ENCODE data around the gene IL20.

IL20 gene

DNA sequence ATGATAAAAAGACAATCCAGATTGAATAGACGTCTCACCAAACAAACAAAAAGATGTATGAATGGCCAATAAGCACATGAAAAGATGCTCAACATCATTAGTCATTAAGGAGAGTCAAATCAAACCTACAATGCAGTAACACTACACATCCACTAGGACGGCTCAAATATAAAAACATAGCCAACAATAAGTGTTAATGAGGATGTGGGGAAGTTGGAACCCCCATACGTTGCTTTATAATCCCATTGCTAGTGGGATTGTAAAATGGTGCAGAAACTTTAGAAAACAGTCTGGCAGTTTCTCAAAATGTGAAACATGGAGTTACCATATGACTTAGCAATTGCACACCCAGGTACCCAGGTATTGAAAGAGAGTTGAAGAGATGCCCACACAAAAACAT lies 17.1 kb downstream of the IL20 start:
- DNase-seq: no peak

DNA sequence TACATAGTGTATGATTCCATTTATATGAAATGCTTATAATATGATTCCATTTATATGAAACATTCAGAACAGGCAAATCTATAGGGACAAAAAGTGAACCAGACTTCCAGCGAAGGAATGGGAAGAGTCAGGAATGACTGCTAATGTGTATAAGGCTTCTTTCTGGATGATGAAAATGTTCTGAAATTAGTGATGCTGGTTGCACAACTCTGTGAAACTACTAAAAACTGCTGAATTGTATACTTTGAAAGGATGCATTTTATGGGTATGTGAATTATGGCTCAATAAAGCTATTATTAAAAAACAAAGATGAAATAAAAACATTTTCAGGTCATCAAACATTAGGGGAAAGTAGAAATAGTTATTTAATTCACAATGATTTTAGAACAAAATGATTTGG lies 17.7 kb downstream of the IL20 start:
- no peak for DNase-seq

DNA sequence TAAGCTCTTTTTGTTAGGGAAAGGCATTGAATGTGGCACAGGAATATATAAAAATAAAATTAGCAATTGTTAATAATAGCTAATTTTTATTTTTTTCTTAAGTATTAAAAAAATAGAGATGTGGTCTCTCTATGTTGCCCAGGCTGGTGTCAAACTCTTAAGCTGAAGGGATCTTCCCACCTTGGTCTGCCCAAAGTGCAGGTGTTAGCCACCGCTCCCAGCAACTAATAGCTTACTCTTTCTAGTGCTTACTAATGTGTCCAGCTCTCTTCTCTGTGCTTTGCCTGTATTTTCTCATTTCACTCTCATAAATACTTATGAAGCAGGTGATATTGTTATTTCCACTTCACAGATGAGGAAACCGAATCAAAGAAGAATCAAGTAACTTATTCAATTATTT lies 18.5 kb downstream of the IL20 start:
- no peak for DNase-seq

DNA sequence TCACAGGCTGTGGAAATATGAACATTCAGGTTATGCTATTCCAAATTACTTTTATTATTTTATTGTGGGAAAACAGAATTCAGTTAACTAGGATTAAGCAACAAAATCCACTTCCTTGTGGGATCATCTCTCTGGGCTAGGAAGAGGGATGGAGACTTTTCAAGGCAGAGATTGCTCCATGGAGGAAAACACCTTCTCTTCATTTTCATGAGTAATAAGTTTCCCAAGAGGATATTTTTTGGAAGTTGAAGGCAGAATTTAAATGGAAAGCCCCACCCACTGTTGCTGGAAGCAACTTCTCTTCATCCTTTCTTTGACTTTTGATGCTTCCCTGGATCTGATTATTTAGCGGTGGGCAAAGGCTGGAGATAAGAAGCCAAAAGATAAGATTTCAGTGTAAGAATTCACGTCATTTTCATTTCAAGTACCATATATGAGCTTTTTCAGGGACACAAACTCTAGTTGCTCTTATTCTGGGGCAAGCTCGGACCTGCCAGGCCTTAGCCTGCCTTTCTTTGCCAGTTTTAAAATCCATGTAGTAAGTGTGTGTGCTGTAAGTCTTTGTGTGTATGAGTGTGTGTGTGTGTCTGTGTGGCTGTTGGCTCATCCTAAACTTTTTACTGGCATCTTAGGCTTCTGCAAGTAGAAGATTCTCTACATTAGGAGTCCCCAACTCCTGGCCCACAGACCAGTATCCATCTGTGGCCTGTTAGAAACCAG lies 20.1 kb downstream of the IL20 start:
- peak; percentile 24 for DNase-seq

DNA sequence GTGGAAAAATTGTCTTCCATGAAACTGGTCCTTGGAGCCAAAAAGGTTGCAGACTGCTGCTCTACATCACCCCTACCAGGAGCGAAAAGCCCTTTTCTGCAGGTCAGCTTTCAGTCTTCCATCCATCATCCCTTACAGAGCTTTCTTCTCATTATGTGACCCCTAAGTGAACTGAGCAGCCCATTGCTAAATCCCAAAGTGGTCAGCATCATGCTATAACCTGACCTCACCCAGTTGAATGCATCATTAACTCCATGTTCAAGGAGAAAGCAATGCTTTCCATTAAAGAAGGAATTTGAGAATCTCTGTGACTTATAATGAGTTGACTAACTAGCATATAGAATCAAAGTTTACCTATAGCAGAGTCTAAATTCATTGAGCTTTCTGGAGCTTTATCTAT lies 21.4 kb downstream of the IL20 start:
- DNase-seq: no peak

DNA sequence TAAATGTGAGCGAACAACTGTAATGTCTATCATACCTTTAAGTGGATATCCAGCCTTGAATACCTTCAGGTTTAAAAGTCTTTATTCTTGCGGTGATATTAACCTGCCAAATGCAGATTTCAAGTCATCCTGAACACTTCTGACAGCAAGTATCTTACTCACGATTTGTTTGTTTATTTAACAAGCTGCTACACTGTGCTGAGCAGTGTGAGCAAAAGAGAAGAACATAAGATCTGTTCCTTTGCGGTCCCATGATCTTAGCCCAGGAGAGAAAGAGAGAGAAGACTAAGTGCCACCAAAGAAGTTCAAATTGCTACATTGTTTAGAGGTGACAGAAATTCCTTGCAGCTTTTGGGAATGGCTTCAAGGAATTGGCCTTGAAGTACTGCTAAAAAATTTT lies 22.3 kb downstream of the IL20 start:
- peak; percentile 63 for DNase-seq

DNA sequence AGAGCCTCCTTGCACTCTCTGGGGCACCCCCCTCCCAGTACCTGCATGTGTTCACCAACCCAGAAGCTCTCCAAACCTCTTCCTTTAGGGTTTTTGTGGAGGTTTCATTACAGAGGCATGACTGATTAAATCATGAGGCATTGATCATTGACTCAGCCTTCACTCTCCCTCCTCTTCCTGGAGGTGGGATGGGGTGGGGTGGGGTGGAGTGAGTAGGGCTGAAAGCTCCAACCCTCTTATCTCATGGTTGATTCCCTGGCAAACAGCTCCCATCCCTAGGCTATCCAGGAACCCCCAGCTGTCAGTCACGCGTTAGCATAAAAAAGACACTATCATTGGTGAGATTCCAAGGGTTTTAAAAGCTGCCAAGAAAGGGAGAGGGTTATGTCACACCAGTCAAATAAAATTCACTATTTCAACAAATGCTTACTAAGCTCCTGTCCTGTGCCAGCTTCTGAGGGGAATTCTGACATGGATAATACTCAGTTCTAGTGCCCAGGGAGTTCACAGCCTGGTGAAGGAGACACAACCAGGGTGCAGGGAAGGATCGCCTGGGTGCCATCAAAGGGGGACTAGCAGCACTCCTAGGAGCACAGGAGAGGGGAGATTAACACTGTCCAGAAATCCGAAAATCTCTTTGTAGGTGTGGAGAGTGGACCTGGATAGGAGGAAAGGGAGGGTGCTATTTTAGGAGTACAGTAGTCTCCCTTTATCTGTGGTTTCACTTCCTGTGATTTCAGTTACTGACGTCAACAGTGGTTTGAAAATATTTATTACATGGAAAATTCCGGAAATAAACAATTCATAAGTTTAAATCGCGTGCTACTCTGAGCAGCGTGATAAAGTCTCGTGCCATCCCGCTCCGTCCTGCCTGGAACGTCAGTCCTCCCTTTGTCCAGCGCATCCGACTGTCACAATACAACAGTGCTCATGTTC lies 25.0 kb downstream of the IL20 start:
- DNase-seq: no peak

DNA sequence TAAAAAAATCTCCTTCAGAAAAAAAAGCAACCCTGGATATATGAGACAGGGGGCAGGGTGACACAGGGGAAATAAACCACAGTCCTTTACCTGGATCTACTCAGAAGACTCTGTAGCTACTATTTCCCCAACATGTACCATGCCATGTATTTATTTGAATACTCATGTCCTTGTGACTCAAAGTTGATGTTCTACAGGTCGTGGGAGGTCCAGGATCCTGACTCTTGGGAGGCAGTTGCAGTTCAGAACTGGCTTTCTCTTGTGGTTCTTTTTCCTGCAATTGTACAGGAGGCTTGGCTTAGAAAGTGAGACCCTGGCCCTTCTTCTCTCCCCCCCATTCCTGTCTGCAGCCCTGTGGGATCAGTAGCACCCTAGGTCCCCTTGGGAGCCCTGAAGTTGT lies 26.0 kb downstream of the IL20 start:
- DNase-seq: no peak

DNA sequence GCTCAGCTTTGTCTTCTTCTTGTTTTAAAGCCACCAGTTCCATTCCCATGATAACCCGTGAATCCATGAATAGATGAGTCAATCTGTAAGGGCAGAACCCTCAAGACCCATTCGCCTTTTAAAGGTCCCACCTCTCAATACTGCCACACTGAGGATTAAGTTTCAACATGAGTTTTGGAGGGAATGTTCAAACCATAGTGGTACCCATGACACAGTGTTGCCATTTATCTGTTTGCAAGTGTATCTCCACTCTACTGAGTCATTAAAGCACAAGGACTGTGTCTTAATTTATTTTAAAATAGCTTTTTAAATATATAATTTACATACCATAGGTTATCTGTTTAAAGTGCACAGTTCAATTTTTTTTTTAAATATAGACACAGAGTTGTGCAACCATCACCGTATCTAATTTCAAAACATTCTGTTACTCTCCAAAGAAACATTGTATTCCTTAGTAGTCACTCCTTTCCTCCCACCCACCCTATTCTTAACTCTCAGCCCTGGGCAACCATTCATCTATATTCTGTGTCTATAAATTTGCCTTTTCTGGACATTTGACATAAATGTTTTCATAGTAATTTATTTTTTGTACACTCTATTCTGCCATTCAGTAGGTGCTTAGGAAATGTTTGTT lies 27.0 kb downstream of the IL20 start:
- DNase-seq: no peak

DNA sequence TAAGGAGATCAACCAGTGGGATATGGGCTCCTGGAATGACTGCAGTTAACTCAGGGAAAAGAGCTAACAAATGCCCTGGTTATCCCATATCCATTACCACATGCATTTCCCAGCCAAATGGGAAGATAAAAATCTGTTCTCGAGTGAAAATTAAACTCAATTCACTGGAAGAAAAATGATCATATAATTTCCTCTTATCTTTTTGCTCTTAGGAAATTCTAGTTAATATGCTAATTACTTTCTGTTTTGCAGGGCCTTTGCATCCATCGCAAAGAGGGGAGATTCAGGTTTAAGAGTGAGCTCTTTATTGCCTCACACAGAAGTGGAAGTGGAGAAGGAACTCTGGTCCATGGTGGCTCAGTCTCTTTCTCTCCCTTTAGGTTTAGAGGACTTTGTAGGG lies 28.0 kb downstream of the IL20 start:
- DNase-seq: no peak

DNA sequence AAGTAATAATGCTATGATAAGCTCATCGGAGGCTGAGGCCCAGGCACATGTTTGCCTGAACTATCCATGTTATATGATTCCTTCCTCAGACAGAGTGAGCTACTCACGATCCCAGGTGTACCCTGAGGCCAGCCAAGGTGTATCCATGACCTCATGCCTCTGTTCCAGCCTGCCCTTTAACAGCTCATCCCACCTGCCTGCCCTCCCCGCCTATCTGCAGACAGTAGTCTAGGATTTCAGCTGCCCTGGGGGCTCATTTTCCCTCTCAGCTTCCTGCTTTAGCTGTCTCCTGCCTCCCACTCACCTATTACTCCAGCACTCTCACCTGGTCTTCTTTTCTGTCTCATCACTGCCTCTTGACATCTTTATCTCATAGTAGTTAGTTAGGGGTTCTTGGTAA lies 29.9 kb downstream of the IL20 start:
- peak; percentile 74 for DNase-seq

DNA sequence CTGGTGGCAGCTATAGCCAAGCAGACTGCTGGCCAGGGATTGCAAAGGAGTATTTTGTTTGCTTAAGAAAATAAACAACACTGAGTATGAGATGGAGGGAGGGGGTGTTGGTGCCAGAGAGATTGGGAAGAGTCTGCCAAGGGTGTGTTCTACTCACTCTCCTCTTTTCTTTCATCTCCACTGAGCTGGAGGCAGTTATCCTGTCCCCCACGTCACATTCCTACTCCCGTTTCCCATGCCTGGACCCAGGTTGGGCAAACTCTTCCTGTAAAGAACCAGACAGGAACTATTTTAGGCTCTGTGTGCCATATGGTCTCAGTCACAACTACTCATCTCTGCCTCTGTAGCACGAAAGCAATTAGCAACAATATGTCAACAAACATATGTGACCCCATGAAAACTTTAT lies 30.4 kb downstream of the IL20 start:
- DNase-seq: no peak

DNA sequence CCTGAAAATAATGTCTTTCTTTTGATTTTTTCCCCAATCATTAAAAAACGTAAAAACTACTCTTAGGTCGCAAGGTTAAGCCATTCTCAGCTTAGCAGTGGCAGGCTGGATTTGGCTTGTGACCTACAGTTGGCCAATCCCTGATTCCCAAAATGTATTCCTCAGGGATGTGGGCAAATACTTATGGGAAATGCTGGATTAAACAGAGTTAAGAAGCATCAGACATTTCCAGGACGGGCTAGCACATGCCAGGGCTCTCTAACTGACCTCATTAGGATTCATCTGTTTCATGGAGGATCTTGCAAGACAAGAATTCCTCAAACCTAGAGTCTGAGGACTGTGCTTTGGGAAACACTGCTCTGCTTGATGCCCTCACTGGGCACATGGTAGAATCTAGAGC lies 30.8 kb downstream of the IL20 start:
- no peak for DNase-seq

DNA sequence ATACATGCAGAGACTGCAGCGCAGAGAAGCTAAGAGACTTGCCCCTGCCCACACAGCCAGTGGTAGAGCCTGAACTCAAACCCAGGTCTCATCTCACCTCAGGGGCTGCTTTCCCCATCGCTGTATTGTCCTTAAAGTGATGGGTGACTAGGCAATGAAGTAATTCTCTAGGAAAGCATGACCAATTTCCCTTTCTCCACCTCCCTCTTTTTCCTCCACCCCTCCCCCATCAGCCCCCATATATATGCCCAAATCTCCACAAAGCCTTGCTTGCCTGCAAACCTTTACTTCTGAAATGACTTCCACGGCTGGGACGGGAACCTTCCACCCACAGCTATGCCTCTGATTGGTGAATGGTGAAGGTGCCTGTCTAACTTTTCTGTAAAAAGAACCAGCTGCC lies 31.8 kb downstream of the IL20 start, which contains the start of gene IL24:
Gene IL24 (plus strand): TSS at position 269 of the 400 bp plus-strand sequence. CDS start 390 bp downstream, outside the sequence.
- DNase-seq: no peak

DNA sequence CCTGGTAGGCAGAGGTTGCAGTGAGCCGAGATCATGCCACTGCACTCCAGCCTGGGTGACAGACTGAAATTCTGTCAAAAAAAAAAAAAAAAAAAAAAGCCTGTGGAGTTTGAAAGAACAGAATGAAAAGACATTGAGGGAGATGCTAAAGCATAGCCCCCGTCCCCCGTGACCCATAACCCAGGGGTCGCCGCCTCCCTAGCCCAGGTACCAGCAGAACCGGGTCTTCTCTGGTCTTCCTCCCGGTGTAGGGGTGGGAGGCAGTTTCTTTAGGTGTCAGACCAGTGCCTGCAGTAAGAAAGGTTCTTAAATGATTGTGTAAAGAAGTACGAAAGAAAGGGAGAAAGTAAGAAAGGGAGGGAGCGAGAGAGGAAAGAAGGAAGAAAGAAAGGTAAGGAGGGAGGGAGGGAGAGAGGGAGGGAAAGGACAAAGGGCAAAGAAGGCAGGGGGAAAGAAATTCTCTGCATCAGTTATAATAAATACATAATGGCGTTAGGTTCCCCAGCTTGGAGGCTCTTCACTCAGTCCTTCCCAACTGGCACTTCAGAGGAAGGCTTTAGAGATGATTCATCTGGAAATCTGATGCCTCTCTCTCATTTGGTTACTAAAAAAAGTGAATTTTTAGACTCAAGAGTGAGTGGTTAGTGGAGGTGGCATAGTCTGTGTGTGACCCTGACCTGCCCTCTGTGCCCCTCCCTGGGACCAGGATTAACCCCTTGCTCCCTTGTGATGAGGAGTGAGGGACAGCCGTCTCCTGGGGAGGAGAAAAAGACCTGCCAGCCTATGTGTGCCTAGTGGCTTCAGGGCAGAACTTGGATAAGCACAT lies 32.9 kb downstream of the IL20 start:
- peak; percentile 28 for DNase-seq

DNA sequence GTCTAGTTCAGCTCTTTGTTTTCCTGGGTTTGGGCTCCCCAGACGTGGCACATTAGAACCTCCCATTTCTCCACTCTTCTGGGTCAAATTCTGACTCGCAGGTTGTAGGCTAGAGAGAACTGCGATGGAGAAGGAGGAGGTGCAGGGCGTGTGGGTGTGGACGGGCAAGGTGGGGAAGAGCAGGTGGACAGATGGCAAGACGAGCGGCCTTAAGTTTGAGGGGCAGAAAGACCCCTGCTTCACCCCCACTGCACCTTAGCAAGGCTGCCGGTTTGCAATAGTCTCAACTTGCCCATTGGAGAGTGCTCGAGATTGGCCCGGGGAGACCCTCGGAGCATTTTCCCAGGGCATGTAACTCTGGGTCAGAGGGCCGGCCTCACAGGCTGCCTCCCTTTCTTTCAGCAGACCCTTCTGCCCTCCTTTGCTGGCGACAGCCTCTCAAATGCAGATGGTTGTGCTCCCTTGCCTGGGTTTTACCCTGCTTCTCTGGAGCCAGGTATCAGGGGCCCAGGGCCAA lies 33.5 kb downstream of the IL20 start:
- no peak for DNase-seq

DNA sequence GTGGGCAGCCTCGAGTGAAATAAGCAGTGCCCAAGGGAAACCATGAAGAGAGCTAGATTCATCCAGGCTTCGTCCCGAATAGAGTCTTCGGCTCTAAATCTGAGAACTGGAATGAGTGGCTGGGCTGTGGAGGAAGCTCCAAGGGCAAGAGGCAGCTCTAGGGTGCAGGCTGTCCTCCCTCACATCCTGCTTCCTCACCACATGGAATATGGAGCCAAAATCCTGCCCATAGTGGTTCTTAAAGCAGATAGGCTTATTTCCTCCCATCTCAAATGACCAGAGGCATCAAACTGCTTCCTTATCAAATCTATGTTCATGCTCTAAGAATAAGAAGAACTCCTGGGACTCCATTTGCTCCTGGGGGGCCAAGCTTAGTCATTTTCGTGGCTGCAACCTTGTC lies 34.3 kb downstream of the IL20 start:
- DNase-seq: no peak

DNA sequence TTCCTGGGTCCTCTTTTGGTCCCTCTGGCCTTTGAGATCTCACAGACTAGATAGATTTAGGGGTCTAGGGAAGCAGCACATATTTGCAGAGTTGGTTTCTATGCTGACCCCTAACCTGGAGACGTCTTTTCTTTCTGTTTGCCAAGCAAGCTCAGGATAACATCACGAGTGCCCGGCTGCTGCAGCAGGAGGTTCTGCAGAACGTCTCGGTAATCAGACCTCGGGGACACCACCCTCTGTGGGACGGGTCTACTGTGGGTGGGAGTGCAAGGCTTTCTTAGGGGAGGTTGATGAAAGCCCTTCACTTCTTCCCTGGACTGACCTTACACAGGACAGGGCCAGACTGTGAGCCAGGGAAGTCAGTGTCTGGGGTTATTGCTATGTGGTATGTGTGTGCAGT lies 34.7 kb downstream of the IL20 start:
- no peak for DNase-seq

DNA sequence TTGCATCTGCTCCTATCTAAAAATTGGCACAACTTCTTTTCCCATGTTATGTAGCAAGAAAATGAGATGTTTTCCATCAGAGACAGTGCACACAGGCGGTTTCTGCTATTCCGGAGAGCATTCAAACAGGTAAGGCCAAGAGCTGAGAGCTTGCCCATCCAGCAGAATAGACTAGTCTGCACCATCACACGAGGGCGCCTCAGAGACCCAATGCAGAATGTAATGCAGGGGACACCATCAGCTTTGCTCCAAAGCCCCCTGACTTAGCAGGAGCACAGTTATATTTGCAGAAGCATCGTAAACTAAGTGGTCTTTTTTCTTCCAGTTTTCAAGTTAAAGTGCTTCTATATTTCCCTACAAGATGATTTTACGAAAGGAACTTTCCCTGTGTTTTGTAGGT lies 36.5 kb downstream of the IL20 start:
- no peak for DNase-seq

DNA sequence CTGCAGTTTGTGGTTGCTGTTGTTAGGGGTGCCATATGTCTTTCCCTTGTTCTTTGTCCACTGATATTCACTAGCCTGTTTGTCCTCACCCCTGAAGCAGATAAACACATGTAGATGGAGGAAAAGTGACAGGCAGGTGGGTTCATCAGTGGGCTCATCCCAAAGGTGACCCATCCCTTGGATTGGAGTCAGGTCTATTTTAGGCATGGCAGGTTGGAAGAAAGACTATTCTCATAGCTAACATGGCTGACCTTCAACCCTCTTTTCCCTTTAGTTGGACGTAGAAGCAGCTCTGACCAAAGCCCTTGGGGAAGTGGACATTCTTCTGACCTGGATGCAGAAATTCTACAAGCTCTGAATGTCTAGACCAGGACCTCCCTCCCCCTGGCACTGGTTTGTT lies 37.3 kb downstream of the IL20 start:
- no peak for DNase-seq

DNA sequence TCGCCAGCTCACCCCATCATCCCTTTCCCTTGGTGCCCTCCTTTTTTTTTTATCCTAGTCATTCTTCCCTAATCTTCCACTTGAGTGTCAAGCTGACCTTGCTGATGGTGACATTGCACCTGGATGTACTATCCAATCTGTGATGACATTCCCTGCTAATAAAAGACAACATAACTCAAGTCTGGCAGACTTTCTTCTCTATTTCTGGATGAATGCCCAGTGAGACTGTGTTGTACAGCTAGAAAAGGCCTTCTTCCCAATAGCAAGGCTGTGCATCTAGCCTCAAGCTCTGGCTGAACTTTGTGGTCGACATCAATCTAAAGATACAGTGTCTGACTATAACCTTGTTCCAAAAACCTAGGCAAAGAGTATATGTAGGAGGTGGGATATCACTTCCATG lies 38.3 kb downstream of the IL20 start:
- no peak for DNase-seq

DNA sequence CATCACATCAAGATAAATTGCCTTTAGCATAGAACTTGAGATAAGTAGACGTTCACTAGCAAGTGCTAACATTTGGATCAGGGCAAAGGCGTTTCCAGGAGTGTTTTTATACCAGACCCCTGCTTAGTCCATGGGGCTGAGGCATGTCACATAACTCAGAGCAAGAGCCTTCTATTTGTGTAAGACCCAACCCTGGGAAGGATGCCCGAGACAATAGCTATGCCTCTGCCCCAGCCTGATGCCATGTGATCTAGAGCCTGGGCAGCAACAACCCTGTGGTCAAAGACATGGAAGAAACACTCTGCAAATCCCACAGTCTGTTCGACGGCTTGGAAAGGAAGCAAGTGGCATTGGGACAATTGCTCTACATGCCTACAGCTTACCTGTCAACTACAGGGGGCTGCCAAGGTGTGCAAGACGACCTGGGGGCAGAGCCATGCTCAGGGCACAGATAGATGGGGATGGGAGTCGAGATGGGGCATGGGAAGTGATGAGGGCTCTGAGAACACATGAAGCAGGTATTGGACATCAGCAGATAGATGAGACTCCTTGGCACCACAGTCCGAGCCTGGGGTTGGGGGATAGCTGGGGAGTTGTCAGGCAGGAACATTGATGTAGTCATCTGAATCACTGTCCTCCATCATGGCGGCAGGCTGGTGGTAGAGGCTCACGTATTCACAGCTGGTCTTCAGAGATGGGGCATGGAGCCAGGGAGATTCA lies 39.2 kb downstream of the IL20 start:
- no peak for DNase-seq
